Stimulated activated CD4-positive, alpha-beta T cell treated with anti-CD3 and anti-CD28 coated beads, TNF-alpha, amount 100 ng/mL, for 1 hour (primary cell): ENCODE results near the gene MROH2A.

ENCODE experiments used
- DNase-seq, 3 donors: peaks; one replicate each; pipeline ENCODE4 v3.0.0-alpha.2; 2020; ENCODE audit warnings: low read depth in 3 of 3, low spot score in 1 of 3

Gene MROH2A

GRCh38 chr2:233817995-233818638 is 40.0 kb downstream of the MROH2A start:
- DNase-seq = no peak

GRCh38 chr2:233818639-233819621 is 40.8 kb downstream of the MROH2A start:
- DNase-seq = no peak

GRCh38 chr2:233819884-233820773 is 42.0 kb downstream of the MROH2A start:
- DNase-seq = no peak

GRCh38 chr2:233820774-233821105 is 42.6 kb downstream of the MROH2A start:
- DNase-seq = no peak

GRCh38 chr2:233821196-233821595 is 43.1 kb downstream of the MROH2A start:
- no peak for DNase-seq

GRCh38 chr2:233821709-233822100 is 43.6 kb downstream of the MROH2A start:
- no peak for DNase-seq

GRCh38 chr2:233822101-233822771 is 44.1 kb downstream of the MROH2A start:
- no peak for DNase-seq

GRCh38 chr2:233822781-233823730 is 44.9 kb downstream of the MROH2A start:
- no peak for DNase-seq

GRCh38 chr2:233823731-233824121 is 45.6 kb downstream of the MROH2A start:
- DNase-seq = no peak

GRCh38 chr2:233824373-233824772 is 46.2 kb downstream of the MROH2A start:
- no peak for DNase-seq

GRCh38 chr2:233828546-233829192 is 50.5 kb downstream of the MROH2A start:
- no peak for DNase-seq

GRCh38 chr2:233829193-233830110 is 51.3 kb downstream of the MROH2A start:
- DNase-seq = no peak

- DNase-seq = no peak
Observed at GRCh38 chr2:233830111-233830802, 52.1 kb downstream of the MROH2A start.

- DNase-seq = no peak
Observed at GRCh38 chr2:233831011-233831721, 53.0 kb downstream of the MROH2A start.

- DNase-seq = no peak
Observed at GRCh38 chr2:233831861-233832260, 53.7 kb downstream of the MROH2A start.

- DNase-seq = no peak
Observed at GRCh38 chr2:233832414-233832813, 54.3 kb downstream of the MROH2A start.

GRCh38 chr2:233832869-233833311 is 54.8 kb downstream of the MROH2A start:
- DNase-seq = no peak
